NCI-H146 treated with DMSO at 0.1 percent for 48 hours (cell line): ENCODE data around the gene CCNQ.
"Not testable (repeated sequence)": the region's sequence is repeated elsewhere in the genome, so short reads cannot be mapped to it uniquely, and the experiment has no call there.

ENCODE experiments used
- DNase-seq: peaks from one replicate; lab custom pipeline; 2025; ENCODE audit not compliant: unreplicated experiment; lab: John Stamatoyannopoulos, UW

Gene CCNQ

GRCh38 chrX:153623310-153624029, 24.5 kb upstream of the CCNQ start:
- DNase-seq = no peak

- no peak for DNase-seq
Measured at GRCh38 chrX:153622661-153623309, 23.8 kb upstream of the CCNQ start.

DNA sequence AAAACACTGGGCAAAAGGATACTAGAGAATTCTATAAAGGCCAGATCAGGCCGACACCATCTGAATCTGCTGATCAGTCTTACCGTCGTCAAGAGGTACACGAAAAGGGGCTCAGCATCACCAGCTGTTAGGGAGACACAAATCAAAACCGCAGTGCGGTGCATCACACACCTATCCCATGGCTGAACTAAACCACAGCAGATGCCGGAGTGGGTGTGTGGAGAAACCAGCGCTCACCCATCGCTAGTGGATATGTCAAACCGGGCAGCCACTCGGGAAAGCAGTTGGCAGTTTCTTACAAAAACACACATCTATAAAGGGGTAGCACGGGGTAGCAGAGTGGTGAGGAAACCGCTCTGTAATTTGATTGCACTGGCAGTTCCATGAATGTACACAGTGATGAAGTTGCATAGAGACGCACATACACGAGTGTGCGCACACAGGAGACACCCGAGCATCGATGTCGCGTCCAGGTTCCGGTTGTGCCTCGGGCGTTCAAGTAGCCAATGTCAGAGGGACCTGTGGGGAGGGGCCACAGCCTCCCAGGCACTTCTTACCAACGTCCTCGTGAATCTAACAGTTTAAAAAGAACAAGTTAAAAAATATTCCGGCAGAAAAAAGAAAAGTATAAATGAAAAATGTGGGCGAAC, 23.1 kb upstream of the CCNQ start:
- no peak for DNase-seq

DNA sequence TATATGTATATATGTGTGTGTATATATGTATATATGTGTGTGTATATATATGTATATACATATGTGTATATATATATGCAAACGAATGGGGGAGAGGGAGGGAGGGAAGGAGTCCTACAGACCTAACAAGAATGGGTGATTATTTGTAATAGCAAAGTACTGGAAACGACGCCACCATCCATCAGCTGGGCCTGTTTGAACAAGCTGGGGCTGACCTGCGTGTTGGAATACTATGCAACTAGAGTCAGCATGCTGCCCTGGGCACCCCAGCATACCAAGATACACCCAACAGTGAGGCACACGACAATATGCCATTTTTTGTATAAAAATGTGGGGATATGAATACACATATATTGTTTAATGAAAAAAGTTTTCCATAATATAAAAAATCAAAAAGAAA, 21.6 kb upstream of the CCNQ start:
- DNase-seq = no peak

GRCh38 chrX:153614818-153615217, 15.9 kb upstream of the CCNQ start:
- DNase-seq = no peak

DNA sequence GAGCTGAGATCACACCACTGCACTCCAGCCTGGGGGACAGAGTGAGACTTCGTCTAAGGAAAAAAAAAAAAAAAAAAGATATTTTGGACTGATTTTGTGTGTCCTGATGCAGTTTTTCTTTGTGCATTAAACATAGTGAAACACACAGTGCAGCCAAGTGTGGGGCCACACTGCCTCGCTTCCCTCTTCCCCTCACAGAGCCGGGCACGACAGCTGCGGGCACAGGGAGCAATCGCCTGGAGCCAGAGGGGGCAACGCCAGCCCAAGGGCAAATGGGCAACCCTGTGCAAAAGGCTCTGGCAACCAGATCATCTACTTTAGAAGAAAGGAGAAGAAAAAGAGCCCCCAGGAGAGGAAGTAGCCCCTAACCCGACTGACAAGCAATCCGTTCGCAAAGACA, 13.5 kb upstream of the CCNQ start:
- no peak for DNase-seq

- DNase-seq = no peak
Measured at GRCh38 chrX:153611298-153612095, 12.6 kb upstream of the CCNQ start.

DNA sequence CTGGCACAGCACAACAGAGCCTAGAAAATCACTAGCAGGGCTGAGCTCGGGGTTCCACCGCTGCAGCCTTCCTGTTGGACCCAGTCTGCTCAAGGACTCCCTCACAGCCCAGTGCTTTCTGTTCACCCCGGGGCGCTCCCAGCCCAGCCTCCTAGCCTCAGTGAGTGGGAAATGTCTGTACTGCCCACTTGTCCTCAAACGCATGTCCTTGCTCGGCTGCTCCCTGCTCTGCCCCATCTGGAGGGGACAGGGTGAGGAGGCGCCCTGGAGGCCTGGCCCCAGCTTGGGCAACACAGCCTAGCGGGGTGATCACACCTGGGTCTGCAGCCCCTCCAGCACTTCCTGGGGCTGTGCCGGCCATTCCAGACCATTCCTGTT, 11.9 kb upstream of the CCNQ start:
- DNase-seq = no peak

GRCh38 chrX:153609917-153610835, 11.2 kb upstream of the CCNQ start:
- peak; percentile 34 for DNase-seq

GRCh38 chrX:153608806-153609205, 9.9 kb upstream of the CCNQ start:
- no peak for DNase-seq

DNA sequence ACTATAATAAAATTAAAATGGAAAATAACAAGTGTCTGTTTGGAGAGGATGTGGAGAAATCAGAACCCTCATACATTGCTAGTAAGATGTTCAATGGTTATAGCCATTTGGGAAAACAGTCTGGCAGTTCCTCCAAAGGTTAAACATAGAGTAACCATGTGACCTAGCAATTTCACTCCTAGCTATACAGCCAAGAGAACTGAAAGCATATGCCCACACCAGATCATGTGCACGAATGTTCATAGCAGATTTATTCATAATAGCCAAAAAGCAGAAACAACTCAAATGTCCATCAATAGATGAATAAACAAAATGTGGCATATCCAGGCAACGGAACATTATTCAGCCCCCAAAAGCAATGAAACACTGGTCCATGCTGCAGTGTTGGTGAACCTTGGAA, 9.4 kb upstream of the CCNQ start:
- DNase-seq = no peak

- DNase-seq = no peak
Measured at GRCh38 chrX:153606503-153606902, 7.6 kb upstream of the CCNQ start.

DNA sequence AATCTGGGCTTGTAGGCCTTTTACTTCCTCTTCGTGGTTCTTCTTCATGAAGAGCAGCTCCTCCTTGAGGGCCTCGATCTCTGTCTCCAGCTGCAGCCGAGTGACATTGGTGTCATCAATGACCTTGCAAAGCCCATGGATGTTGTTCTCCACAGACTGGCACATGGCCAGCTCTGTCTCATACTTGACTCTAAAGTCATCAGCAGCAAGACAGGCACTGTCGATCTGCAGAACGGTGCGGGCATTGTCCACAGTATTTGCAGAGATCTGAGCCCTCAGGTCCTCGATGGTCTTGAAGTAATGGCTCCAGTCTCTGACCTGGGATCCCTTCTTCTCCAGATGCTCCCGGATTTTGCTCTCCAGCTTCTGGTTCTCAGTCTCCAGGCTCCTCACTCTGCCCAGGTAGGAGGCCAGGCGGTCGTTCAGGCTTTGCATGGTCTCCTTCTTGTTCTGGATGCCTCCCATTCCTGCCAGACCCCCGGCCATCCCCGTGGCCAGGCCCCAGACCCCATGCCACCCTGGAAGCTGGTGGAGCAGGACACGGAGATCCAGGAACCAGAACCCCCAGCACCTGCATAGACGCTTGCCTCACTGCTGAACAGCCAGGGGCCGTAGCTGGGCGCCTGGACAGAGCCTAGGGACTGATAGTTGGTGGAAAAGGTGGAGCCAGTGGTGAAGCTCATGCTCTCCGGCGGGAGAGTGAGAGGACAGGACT, 5.9 kb upstream of the CCNQ start:
- DNase-seq = not testable (repeated sequence)

- DNase-seq = no peak
Measured at GRCh38 chrX:153603131-153603656, 4.3 kb upstream of the CCNQ start.

DNA sequence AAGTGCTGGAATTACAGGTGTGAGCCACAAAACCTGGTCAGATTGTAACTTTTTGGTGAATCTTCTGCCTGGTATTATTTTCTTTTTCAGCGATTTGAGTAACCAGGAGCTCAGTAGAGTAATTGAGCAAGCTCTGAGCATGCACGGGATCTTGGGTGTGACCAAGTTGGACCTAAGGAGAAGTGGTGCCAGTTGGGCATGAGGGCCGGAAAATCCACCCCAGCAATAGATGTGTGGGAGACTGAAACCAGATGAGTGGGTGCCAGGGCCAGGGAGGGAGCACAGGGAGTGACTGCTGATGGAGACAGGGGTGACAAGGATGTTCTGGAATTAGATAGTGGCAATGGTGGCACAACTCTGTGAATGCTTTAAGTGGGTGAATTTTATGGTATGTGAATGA, 3.7 kb upstream of the CCNQ start:
- no peak for DNase-seq

- DNase-seq = no peak
Measured at GRCh38 chrX:153601511-153602110, 2.7 kb upstream of the CCNQ start.

- no peak for DNase-seq
Measured at GRCh38 chrX:153600921-153601320, 2.0 kb upstream of the CCNQ start.

GRCh38 chrX:153600032-153600373, 1.1 kb upstream of the CCNQ start:
- no peak for DNase-seq
